GM08714 (cell line): ENCODE results near the gene NINL.

Experiments used
- H3K4me3 ChIP-seq: fragments of 200-500 bp; sonication (Bioruptor generic); 2 replicates; pipeline ENCODE4 v1.5.1; 2014; ENCODE audit warnings: mild to moderate bottlenecking, low read length, inconsistent platforms
- ZNF274 ChIP-seq: IDR thresholded peaks from 2 replicates; pipeline ENCODE4 v1.6.1; 2012; ENCODE audit warnings: mild to moderate bottlenecking, low read depth, low read length

The NINL gene

DNA sequence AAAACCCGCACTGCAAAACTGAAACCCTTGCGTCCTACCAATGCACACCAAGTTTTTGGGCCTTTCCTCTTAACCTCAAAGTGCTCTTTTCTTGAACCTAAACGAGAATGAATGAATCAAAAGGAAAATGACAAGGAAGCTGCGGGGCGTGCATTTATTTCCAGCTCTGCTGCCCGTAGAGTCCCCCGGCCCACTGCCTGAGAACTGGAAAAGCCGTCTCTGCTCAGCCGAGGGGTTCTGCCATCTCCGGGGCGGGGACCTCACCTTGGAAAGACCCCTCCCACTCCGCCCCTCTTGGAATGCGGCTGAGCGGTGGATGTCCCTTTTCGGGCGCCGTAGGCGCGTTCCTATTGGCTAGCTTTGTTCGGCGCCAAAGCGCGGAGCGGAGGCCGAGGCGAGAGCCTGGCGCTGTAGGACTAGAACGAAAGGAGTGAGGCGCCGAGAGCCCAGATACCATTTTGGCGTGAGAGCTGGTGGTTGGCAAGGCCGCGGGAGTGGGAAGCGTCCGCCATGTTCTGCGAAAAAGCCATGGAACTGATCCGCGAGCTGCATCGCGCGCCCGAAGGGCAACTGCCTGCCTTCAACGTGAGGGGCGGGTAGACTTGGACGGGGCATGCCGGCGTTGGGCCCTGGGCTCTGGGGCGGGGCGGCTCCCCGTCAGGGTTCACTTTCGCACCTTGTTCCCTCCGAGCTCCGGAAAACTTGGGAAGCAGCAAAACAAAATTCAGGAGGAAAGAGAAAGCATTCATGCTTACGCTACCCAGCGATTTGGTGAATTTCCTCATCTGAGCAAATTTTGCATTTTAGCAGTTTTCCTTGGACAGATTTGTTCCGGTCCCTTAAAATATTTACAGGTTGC is 177.8 kb downstream of the NINL start, which contains the start of gene GINS1:
Gene GINS1, plus strand, starts transcription at position 363 of the 859 bp plus-strand sequence. Its CDS starts 148 bp downstream, at position 511.
- no peak for TF ChIP-seq ZNF274
- peak within 1 kb of the TSS; percentile 85 for H3K4me3 ChIP-seq
